IPS DF 4.7 (cell line): ENCODE results near the gene ANKRD55.
"Not testable (repeated sequence)": the region's sequence is repeated elsewhere in the genome, so short reads cannot be mapped to it uniquely, and the experiment has no call there.

ENCODE experiments used
- DNase-seq: peaks from one replicate; pipeline ENCODE4 v3.0.0-alpha.2; 2013; ENCODE audit warnings: low spot score; ENCODE audit errors: extremely low read depth

Gene ANKRD55

DNA sequence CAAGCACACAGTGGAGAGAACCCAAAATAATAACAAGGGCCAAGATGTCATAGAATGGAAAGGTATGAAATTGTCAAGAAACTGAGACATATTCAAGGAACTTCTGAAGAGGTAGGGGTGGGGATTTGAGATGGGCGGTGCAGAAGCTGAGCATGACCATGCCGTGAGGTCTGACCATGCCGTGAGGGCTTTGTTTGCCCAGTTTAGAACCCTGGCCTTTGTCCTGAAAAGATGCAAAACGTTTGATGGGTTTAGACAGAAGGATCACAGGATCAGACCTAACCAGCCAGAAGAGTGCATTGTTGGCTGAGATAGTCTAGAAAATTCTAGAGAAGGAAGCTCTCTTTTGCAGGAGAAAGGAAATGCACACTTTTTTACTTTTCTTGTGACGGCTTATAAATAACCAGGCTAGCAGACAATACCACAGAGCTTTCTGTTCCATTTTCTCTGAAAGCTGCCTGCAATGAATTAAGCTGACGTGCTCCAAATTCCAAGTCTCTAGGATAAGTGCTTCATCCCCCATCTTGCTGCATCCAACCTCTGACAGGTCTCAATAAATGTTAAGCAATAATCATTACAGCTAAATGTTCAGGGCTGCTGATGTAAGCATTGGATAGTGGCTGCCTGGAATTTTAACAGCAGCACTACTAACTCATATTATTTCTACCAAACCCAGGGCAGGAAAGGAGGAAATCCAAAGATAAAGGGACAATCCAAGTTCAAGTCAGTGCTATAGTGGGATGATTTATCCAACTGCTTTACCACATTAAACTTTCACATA lies 127.4 kb downstream of the ANKRD55 start:
- DNase-seq = no peak

DNA sequence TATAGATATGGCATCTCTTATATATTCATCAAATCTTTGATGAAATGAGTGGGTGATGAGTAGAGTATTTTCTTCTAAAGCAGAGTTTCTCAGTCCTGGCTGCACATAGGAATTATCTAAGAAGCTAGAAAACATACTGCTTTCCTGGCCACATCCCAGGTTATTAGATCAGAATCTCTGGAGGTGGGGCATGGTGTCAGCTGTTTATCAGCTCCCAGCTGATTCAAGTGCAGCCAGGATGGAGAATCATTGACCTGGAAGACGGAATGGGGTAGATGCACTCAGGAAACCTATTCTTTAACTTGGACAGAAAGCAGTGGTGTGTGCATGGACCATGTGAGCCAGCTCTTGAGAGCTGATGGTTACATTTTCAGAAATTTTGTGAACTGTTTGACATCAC lies 130.2 kb downstream of the ANKRD55 start:
- no peak for DNase-seq

DNA sequence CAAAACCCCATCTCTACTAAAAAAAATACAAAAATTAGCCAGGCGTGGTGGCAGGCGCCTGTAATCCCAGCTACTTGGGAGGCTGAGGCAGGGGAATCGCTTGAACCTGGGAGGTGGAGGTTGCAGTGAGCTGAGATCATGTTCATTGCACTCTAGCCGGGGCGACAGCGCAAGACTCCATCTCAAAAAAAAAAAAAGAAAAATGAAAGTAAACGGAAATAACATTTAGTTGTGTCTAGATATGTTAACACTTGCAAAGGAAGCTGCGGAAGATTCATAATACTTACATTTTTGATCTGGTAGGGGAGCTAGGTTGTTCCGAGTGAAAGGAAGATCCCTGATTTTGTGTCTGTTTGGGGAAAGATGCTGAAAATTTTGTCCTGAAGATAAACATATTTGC lies 130.9 kb downstream of the ANKRD55 start:
- DNase-seq = not testable (repeated sequence)

DNA sequence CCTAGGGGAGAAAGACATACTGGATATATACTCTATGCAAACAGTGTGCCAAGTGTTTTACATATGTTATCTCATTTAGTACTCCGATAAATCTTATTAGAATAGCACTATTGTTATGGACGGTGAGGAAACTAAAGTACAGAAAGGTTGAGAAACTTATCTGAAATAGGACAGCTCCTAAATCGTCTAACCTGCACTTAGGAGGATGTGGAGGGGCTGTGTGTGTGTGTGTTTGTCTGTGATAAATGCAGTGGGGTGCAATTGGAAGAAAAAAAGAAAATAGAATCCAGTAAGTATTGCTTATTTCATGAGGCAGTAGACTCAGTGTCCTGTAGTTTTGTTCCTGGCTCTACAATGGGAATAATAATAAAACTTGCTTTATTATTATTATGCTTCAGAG lies 131.9 kb downstream of the ANKRD55 start:
- no peak for DNase-seq

DNA sequence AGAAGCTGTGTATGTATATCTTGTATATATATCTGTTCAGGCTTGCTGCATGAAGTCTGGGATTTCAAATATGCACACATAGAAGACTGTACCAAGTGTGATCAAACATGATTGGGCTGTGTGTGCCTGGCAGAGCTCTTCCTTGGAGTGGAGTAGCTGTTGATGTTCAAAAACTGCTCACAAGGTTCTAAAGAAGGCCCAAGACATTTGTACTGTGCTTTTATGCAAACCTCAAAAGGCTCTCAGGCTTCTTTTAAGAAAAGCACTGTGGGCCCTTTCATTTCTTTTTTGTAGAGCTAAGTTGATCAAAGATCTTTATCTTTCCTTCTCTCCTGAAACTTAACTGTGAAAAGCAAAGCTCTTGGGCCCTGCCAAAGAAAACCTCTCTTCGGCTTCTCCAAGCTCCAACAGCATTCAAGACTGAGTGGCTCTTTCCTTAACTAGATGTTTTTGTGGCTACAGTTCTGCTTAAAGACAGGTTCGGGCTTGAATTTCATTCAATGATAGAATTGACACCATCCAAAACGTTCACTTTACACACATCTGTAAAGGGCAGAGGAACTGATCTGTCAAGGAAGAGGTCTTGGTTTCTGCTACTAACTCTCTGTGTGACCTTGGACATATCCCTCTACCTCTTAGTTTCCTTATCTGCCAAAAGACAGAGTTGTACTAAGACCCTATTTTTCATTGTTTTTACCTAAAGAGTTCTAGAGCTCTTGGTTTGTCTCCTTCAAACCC lies 132.5 kb downstream of the ANKRD55 start:
- no peak for DNase-seq

DNA sequence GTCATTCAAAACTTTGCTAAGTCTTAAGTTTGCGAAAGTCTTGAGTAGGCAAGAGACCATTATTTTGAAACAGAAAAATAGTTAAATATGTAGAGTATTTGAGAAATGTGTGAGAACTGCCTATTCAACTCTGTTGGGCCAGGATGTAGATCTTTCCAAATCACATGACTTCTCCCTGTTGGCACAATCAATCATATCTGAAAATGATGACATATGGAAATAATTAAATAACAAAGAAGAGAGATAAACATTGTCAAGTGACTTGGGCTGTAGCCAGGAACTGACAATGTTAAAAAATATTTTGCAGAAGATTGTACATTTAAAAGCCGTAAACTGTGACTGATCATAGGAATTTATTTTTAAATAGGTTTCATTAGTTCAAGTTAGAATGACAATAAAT lies 133.8 kb downstream of the ANKRD55 start:
- no peak for DNase-seq

DNA sequence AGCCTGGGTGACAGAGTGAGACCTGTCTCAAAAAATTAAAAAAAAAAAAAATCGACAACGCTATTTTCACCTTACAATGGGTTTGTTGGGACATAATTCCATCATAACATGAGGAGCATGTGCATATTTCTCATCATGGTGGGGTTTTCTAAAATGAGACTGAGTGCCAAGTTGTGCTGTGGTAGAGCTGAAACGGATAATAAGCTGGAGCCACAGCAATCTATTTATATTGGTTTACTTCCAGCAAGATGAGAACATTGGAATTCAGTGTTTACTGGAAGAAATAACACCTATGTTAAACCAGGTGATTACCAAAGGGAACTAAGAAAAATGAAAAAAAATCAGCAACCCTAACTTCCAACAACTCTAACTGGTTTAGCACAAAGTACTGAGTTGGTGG lies 136.1 kb downstream of the ANKRD55 start:
- no peak for DNase-seq

DNA sequence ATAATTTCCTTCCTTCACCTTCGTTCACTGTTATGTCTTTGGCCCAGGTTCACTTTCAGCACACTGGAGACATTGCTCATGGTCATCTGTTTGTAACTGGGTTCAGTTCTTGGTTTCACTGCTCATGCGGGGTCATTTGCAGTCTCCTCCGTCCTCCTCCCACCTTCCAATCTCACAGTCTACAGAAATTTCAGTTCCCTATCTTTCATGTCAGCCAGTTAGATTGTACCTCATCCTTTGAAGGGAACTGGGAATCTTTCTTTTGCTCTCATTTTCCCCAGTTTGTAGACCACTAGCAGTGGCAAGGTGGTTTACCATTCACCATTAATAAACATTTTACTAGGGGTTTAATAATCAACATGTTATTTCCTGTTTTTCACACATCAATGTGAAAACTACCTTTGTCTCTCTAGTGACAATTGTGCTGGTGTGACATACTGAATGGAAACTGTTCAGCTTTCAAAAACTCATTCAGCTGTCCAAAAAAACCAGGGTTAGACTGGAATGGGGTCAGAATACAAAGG lies 137.5 kb downstream of the ANKRD55 start:
- DNase-seq = no peak

DNA sequence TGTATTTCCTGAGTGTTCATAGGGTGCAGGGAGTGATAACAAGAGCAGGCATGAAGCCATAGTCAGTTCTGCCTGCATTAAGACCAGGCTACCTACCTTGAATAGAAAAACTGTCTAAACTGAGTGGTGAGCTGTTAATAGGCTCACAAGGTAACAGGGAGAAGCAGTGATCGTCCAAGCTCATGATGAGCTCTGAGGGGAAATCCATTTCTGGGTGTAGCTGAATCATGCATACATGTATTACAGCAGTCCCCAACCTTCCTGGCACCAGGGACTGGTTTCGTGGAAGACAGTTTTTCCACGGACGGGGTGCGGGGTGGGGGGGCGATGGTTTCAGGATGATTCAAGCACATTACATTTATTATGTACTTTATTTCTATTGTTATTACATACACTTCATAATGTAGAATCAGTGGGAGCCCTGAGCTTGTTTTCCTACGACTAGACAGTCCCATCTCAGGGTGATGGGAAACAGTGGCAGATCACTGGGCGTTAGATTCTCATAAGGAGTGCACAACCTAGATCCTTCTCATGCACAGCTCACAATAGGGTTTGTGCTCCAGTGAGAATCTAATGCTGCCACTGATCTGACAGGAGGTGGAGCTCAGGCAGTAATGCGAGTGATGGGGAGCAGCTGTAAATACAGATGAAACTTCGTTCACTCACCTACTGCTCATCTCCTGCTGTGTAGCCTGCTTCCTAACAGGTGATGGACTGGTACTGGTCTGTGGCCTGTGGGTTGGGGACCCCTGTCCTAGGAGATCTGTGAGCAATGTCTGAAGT lies 138.4 kb downstream of the ANKRD55 start:
- DNase-seq = no peak

DNA sequence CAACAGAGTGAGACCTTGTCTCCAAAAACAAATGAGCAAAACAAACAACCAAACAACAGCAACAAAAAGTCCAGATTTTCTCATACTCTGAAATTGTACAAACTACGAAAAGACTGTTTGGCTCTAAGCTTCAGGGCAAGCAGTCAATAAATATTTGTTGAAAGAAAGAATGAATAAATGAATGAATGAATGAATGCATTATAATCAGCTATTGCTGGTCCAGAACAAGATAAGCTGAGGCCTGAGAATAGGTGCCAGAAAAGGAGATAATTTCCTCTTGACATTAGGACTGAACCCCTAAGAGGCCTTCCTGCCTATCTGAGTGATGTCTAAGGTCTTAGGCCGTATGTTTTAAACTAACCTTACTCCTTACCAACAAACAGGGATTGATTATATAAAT lies 139.2 kb downstream of the ANKRD55 start:
- no peak for DNase-seq

DNA sequence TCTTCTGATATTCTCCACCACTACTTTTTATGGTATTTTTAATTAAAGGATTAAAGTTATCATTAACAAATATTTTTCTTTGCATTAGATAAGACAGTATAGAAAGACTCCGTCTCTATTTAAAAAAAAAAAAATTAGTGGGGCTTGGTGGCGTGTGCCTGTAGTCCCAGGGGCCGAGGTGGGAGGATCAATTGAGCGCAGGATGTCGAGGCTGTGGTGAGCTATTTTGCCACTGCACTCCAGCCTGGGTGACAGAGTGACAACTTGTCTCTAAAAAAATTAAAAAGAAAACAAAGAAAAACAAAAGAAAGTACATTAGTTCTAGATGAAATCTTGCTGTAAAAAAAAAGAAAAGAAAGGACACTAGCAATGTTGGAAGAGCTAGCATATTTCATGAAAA lies 141.0 kb downstream of the ANKRD55 start:
- no peak for DNase-seq

DNA sequence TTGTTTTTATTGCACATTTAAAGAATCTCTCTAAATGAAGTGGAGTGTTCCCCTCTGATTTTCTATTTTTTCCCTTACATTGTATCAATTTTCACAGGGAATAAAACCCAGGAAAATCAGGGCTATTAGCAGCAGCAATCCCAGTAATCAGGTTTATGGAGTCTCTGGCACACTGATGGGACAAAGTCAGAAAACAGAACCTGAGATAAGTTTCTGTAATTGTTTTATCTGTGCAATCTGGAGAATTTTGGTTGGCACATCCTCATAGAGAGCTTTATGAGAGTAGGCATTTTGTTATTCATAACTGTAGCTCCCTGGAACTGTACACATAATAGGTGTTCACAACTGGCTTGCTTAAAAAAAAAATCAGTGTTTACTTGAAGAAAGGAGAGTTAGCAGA lies 141.5 kb downstream of the ANKRD55 start:
- no peak for DNase-seq

DNA sequence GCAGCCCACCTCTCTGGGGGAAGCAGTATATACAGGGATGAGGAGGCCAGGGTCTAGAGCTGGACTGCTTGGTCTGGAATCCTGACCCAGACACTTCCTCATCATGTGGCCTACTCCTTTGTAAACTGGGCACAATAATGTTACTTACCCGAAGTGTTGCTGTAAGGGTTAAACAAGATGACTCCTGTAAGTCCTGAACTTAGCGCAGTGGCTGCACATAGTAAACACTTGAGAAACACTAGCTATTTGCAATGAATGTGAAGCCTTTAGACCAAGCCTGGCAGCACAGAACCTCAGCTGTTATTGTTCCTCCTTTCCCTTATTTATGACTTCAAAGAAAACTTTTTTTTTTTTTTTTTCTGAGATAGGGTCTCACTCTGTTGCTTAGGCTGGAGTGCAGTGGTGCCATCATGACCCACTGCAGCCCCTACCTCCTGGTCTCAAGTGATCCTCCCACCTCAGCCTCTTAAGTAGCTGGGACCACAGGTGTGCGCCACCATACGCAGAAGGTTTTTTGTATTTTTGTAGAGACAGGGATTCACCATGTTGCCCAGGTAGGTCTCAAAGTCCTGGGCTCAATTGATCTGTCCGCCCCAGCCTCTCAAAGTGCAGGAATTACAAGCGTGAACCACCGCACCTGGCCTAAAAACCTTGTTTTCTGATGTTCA lies 142.2 kb downstream of the ANKRD55 start:
- DNase-seq = no peak

DNA sequence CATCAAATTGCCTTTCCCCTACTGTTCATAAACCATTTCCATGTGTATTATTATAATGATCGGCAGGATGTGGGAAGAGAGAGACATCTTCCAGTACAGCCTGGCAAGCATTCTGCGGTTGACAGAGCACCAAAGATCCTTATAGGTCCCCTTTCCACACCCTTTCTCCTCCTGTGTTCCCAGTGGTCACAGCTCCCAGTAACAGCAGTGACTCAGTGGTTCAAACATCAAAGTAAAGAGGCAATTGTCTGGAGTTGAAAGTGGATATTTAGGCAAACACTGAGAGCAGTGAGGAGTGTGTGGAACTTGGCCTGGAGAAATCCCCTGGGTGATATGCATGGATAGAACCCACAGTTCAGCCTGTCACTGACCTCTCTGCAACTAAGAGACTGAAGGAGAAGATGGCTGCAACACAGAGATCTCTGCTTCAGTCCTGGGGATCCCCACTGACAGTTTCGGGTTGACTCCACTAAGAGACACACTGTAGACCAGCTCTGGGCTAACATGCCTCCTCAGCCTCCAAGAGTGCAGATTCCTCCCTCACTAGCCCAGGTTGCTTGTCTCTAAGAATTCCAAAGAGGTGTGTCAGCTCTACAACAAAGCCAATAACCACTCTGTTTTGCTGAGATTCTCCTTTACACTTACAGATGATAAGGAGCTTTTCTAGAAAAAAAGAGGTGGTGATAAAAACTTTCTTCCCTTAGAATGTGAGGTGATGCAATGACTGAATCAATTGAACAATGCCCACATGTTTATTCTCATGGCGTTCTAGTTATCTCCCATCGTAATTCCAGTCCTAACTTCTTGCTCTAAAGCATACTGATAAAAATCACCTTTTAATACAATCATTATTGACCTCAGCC lies 143.9 kb downstream of the ANKRD55 start:
- no peak for DNase-seq

DNA sequence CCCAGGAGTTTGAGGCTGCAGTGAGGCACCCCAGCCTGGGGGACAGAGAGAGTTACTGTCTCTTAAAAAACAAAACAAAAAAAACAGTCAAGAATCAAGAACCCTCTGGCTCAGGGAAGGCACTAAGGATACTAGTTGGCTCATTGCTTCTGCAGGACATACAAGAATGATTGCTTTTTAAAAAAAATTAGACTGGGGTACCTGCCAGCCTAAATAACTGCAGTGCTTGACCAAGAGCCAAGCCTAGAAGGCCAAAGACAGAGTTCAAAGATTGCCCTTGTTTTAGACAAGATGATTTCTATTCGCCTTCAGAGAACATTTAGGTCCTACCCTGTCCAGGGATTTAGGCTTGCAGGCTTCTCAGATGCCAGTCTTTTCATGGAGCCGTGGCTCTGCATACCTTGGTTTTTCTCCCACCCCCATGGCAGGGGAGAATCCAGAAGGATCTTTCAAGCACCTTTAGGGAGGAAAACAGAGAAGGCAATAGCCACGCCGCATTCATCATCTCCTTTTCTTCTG lies 144.6 kb downstream of the ANKRD55 start:
- DNase-seq = no peak

DNA sequence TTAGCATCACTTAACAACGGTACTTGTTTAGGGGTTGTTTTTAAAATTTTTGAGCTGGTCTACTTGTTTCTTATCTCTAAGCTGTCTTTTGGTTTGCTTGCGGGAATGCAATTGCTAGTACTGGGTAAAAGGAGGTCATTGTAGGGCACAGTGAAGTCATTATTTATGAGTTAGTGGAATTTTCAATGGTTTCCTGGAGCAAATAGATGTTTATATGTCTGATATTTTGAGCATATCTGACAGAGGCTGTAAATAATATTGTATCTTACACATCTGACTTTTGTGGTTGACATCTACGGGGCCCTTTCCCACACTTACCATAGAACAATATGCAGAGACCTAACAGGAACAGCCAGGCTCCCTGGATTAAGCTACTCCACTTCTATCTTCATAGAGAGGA lies 147.9 kb downstream of the ANKRD55 start:
- no peak for DNase-seq

DNA sequence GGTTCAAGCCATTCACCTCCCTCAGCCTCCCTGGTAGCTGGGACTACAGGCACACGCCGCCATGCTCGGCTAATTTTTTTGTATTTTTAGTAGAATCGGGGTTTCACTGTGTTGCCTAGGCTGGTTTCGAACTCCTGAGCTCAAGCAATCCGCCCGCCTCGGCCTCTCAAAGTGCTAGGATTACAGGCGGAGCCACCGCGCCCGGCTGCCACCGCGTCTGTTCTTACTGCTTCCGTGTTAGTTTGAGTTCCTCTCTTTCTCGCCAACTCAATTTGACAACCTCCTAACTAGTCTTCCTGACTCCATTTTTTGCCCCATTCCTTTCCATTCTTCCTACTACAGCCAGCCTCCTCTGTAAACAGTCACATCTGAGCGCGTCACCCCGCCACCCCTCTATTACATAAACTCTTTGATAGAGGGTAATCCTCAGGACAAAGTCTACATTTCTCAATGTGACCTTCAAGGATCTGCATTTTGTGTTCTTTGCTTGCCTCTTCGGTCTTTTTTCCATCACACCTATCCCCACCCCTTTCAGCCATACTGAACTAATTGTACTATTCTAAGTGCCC lies 149.8 kb downstream of the ANKRD55 start:
- DNase-seq = no peak

DNA sequence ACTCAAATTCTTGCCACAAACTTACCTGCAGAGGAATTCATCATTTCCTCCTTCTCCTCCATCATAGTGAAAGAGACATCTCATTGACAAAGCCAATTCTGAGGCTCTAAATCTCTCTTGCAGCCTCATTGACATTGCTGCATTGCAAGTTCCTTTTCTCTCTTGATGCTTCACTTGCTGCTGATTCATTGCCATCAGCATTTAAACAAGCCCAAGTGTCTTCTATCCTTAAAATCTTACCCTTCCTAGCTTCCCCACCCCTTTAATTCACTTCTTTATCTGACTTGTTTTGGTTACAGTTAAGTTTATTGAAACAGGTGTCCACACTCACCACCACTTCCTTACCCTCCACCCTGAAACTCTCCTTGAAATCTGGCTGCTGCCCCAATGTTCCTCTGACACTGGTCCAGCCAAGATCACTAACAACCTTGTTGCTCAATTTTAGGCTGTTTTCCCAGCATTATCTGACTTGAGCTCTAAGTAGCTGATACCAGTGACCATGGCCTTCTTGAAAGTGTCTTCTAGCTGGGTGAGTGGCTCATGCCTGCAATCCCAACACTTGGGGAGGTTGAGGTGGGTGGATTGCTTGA lies 152.0 kb downstream of the ANKRD55 start:
- DNase-seq = not testable (repeated sequence)

DNA sequence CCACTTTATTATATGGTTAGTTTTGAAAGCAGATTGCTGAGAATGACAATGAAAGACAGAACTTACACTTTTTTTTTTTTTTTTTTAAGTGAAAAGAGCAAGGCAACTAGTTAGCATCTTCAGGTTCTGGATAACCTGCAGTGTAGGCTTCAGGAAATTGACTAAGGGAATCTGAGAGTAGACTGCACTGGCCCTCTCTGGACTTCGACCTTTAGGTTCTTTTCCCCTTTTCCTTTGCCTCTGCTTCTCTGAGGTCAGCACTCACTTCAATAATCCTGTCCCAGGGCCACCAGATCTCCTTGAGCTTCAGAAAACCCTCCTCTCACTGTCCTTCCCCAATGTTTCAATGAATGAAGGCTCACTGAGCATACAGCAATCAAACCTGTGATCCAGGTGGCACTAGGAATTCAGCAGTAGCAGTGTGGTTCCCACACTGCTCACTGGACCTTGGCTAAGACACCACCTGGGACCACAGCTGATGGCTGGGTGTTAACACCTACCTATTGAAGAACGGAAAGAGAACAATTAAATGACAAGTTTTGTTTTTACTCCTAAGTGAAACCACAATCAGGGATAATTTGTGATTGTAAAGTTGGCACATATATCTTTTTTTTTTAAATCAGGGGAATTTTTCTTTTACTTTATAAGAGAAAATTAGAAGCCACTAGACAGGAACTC lies 152.6 kb downstream of the ANKRD55 start:
- no peak for DNase-seq
